Activated CD8-positive, alpha-beta T cell treated with anti-CD3 and anti-CD28 coated beads for 36 hours (primary cell): ENCODE measurements around the gene ANP32B. TPM values are rescaled to one million over a fixed set of nuclear protein-coding genes. Genes with fewer than 3 reads are reported as not detected.
"Not testable (repeated sequence)": the region's sequence is repeated elsewhere in the genome, so short reads cannot be mapped to it uniquely, and the experiment has no call there.

Experiments used
- ATAC-seq: fragments of 200-7000 bp; cut with Tn5 transposase; one replicate; pipeline ENCODE4 v1.10.0; 2021; ENCODE audit warnings: mild to moderate bottlenecking, moderate library complexity
- CTCF ChIA-PET: fragments of 350-600 bp; sonication (Branson Sonifier 250); formaldehyde crosslinking; loops from one replicate; lab custom pipeline; 2021; ENCODE audit warnings: antibody characterized with exemption; lab: Charles Lee
- POLR2A ChIA-PET: fragments of 350-600 bp; sonication (Branson Sonifier 250); formaldehyde crosslinking; loops from one replicate; lab custom pipeline; 2021; ENCODE audit warnings: antibody characterized with exemption; lab: Charles Lee
- DNase-seq: peaks from one replicate; pipeline ENCODE4 v3.0.0-alpha.2; 2020
- H3K27ac Mint-ChIP-seq: one replicate; pipeline ENCODE4 v1.8.0; 2021; ENCODE audit warnings: mild to moderate bottlenecking, mixed read lengths
- H3K27me3 Mint-ChIP-seq: one replicate; pipeline ENCODE4 v1.8.0; 2021; ENCODE audit warnings: mixed read lengths
- H3K36me3 Mint-ChIP-seq: one replicate; pipeline ENCODE4 v1.8.0; 2021; ENCODE audit warnings: low read depth, mixed read lengths
- H3K4me1 Mint-ChIP-seq: one replicate; pipeline ENCODE4 v1.8.0; 2021; ENCODE audit warnings: low read depth, mixed read lengths
- H3K4me3 Mint-ChIP-seq: one replicate; pipeline ENCODE4 v1.8.0; 2021; ENCODE audit warnings: mild to moderate bottlenecking, moderate library complexity, mixed read lengths
- H3K9me3 Mint-ChIP-seq: one replicate; pipeline ENCODE4 v1.8.0; 2021; ENCODE audit warnings: mixed read lengths
- intact Hi-C: fragments of 100-400 bp; cut with micrococcal nuclease; formaldehyde crosslinking; loops from one replicate; pipeline ENCODE4 v1.10.0; 2022
- total RNA-seq, 2 experiments: library from RNA; stranded (reverse); gene quantifications; one replicate each; pipeline ENCODE4 v1.2.3, GENCODE V29; 2021
- TF ChIP-seq, protein P1 (sequence below): fragments of 200-600 bp; IDR thresholded peaks from one replicate; pipeline ENCODE4 v1.8.0; 2022; ENCODE audit warnings: antibody characterized with exemption, mild to moderate bottlenecking

Gene ANP32B
- total RNA-seq, 2 experiments from 2014 or later: 374 to 389 TPM

DNA sequence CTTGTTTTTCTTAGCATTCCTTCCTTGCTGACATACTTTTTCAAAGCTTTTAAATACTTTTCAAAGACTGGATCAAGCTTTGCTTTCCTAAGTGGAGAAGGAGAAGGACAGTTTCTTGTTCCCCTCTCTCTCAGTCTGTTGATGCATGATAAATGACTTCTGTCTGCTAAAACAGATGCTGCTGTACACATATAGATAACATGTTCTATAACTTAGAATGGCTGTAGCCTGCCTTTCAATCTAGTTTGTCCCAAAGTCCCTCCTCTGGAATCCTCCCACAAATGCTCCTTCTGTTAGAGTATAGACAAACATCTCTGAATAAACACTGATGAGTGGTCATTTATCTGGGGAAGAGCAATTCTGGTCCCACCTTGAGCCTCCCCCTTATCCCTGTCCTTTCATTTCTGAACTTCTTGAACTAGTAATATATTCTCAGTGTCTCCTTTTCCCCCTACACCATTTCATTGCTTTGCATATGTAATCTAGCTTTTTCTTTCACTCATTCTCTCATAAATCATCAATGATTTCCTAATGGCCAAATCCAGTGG is 39.8 kb upstream of the ANP32B start:
- no peaks in the 10 kb centered on the region for H3K36me3 Mint-ChIP-seq
- no peaks in the 10 kb centered on the region for H3K9me3 Mint-ChIP-seq
- no peak overlapping the region for H3K4me3 Mint-ChIP-seq
- ATAC-seq: no peak
- no peak for DNase-seq
- no peak overlapping the region for H3K27ac Mint-ChIP-seq
- H3K27me3 Mint-ChIP-seq: no peaks in the 10 kb centered on the region
- CTCF ChIA-PET: interaction anchor here (1.2 to 3.3 kb wide), 5 partner anchors 10 to 40 kb away, joined by 3 to 20 read pairs (median 6); partner anchors contain the start of genes ANP32B and TRMO
- H3K4me1 Mint-ChIP-seq: peaks cover 5% of the 10 kb centered on the region
- intact Hi-C loops: no loop called here
- TF ChIP-seq, protein P1, sequence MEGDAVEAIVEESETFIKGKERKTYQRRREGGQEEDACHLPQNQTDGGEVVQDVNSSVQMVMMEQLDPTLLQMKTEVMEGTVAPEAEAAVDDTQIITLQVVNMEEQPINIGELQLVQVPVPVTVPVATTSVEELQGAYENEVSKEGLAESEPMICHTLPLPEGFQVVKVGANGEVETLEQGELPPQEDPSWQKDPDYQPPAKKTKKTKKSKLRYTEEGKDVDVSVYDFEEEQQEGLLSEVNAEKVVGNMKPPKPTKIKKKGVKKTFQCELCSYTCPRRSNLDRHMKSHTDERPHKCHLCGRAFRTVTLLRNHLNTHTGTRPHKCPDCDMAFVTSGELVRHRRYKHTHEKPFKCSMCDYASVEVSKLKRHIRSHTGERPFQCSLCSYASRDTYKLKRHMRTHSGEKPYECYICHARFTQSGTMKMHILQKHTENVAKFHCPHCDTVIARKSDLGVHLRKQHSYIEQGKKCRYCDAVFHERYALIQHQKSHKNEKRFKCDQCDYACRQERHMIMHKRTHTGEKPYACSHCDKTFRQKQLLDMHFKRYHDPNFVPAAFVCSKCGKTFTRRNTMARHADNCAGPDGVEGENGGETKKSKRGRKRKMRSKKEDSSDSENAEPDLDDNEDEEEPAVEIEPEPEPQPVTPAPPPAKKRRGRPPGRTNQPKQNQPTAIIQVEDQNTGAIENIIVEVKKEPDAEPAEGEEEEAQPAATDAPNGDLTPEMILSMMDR: no peak
- POLR2A ChIA-PET: interaction anchor here (0.6 to 7.6 kb wide), 3 partner anchors 39 to 290 kb away, joined by 3 to 40 read pairs (median 3); partner anchors contain the start of gene ANP32B

DNA sequence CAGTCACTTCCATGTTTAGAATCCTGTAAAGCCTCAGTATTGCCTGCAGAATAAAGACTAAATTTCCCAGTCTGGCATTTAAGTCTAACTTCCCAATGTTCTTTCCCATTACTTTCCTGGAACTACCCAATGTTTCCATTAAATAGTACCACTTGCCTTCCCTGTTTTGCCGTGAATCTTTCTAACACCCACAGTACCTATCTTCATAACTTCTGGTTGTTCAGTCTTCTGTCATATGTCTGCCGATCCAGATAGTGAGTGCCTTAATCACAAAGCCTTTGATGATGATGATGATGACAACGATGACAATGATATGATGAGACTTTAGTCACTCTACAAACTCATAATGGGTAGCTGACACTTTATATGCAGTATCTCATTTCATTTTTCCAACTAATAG is 38.5 kb upstream of the ANP32B start:
- no peaks in the 10 kb centered on the region for H3K27me3 Mint-ChIP-seq
- no peak overlapping the region for H3K4me3 Mint-ChIP-seq
- POLR2A ChIA-PET: interaction anchor here (0.7 to 1.2 kb wide), 4 partner anchors 20 to 43 kb away, joined by 3 to 6 read pairs (median 4); no protein-coding TSS in a partner anchor
- H3K27ac Mint-ChIP-seq: no peak overlapping the region
- intact Hi-C loops: no loop called here
- DNase-seq: no peak
- no peaks in the 10 kb centered on the region for H3K36me3 Mint-ChIP-seq
- TF ChIP-seq, protein P1: no peak
- CTCF ChIA-PET: interaction anchor here (0.9 to 3.3 kb wide), 4 partner anchors 10 to 77 kb away, joined by 3 to 20 read pairs (median 6); partner anchors contain the start of gene TRMO
- no peaks in the 10 kb centered on the region for H3K9me3 Mint-ChIP-seq
- H3K4me1 Mint-ChIP-seq: no peaks in the 10 kb centered on the region
- no peak for ATAC-seq

DNA sequence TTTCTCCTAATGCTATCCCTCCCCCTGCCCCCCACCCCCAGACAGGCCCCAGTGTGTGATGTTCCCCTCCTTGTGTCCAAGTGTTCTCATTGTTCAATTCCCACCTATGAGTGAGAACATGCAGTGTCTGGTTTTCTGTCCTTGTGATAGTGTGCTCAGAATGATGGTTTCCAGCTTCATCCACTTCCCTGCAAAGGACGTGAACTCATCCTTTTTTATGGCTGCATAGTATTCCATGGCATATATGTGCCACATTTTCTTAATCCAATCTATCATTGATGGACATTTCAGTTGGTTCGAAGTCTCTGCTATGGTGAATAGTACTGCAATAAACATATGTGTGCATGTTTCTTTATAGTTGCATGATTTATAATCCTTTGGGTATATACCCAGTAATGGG is 37.7 kb upstream of the ANP32B start:
- H3K4me3 Mint-ChIP-seq, H3K9me3 Mint-ChIP-seq, H3K36me3 Mint-ChIP-seq, DNase-seq, H3K27me3 Mint-ChIP-seq, H3K4me1 Mint-ChIP-seq, ATAC-seq, H3K27ac Mint-ChIP-seq, intact Hi-C loops: not testable (repeated sequence)
- ChIA-PET CTCF (interaction anchor here (0.9 to 1.7 kb wide), 3 partner anchors 10 to 76 kb away, joined by 3 to 5 read pairs (median 3); no protein-coding TSS in a partner anchor), POLR2A (interaction anchor here (1.2 kb wide), 1 partner anchor 37 kb away, joined by 4 read pairs; no protein-coding TSS in a partner anchor)

DNA sequence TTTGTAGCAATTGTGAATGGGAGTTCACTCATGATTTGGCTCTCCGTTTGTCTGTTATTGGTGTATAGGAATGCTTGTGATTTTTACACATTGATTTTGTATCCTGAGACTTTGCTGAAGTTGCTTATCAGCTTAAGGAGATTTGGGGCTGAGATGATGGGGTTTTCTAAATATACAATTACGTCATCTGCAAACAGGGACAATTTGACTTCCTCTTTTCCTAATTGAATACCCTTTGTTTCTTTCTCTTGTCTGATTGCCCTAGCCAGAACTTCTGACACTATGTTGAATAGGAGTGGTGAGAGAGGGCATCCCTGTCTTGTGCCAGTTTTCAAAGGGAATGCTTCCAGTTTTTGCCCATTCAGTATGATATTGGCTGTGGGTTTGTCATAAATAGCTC is 36.0 kb upstream of the ANP32B start:
- ATAC-seq, DNase-seq, intact Hi-C loops, H3K4me3 Mint-ChIP-seq, H3K27me3 Mint-ChIP-seq, H3K27ac Mint-ChIP-seq, H3K9me3 Mint-ChIP-seq, H3K4me1 Mint-ChIP-seq, H3K36me3 Mint-ChIP-seq, POLR2A ChIA-PET: not testable (repeated sequence)
- CTCF ChIA-PET: interaction anchor here (1.3 to 1.7 kb wide), 2 partner anchors 9 to 23 kb away, joined by 3 to 5 read pairs; no protein-coding TSS in a partner anchor

DNA sequence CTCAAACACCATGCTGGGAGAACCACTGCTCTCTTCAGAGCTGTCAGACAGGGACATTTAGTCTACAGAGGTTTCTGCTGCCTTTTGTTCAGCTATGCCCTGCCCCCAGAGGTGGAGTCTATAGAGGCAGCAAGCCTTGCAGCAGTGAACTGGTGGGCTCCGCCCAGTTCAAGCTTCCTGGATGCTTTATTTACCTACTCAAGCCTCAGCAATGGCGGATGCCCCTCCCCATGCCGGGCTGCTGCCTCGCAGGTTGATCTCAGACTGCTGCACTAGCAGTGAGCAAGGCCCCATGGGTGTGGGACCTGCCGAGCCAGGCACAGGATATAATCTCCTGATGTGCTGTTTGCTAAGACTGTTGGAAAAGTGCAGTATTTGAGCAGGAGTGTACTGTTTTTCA is 32.3 kb upstream of the ANP32B start:
- H3K27me3 Mint-ChIP-seq, H3K27ac Mint-ChIP-seq, H3K9me3 Mint-ChIP-seq, H3K4me3 Mint-ChIP-seq, H3K4me1 Mint-ChIP-seq, H3K36me3 Mint-ChIP-seq, intact Hi-C loops: not testable (repeated sequence)
- ChIA-PET CTCF (interaction anchor here (1.6 to 2.9 kb wide), 2 partner anchors 17 to 27 kb away, joined by 3 to 18 read pairs; partner anchors contain the start of gene TRMO), POLR2A (interaction anchor here (2.4 kb wide), 1 partner anchor 29 kb away, joined by 8 read pairs; the partner anchor contains the start of gene TRMO)
- ATAC-seq (peak; percentile 59), DNase-seq (peak; percentile 23)

DNA sequence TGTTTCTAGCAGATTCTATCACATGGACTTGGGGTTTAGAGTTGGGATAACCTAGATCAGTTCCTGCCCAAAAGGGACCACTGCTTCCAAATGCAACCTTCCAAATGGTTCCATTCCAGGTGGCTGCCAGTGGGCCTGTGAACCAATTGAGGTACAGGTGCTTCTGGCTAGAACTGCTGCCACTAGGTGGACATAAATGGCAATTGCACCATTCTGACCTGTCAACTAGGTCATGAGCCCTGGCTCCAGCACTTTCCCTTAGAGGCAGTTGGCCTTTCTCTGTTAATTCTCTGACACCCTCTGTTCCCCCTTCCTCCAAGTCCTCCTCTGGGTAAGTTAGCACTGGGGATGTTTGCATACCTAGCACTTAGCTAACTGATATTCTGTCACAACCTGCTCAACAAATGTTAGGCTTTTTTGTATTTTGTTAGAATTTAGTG is 28.6 kb upstream of the ANP32B start:
- Mint-ChIP-seq H3K27ac (no peak overlapping the region), H3K4me3 (no peak overlapping the region), H3K9me3 (no peaks in the 10 kb centered on the region), H3K4me1 (peaks cover 7% of the 10 kb centered on the region), H3K27me3 (no peaks in the 10 kb centered on the region), H3K36me3 (no peaks in the 10 kb centered on the region)
- POLR2A ChIA-PET: interaction anchor here (0.6 to 1.2 kb wide), 4 partner anchors 25 to 65 kb away, joined by 3 to 4 read pairs (median 4); partner anchors contain the start of genes ANP32B and TRMO
- TF ChIP-seq, protein P1: peak; percentile 78
- CTCF ChIA-PET: interaction anchor here (0.7 to 6.5 kb wide), 17 partner anchors 9 to 82 kb away, joined by 3 to 76 read pairs (median 7); partner anchors contain the start of genes ANP32B, HEMGN and TRMO
- ATAC-seq (peak; percentile 93), DNase-seq (peak; percentile 73)
- intact Hi-C loops: loop anchor here (1.0 kb wide), 1 partner anchor 31 kb away; no protein-coding TSS in a partner anchor
